Right lobe of liver (tissue), 4 donors: ENCODE data around the gene CNOT3.

Experiments used
- POLR2A ChIP-seq: fragments of 450-650 bp; IDR thresholded peaks from one replicate; pipeline ENCODE4 v1.6.1; 2017; ENCODE audit warnings: antibody characterized with exemption, mild to moderate bottlenecking
- TF ChIP-seq, protein P1 (sequence below), 4 donors: fragments of 200-600 bp in 3 of 4; fragments of 450-650 bp in 1 of 4; IDR thresholded peaks; one replicate each; pipeline versions ENCODE4 v1.5.1 to v1.8.0; 2016 to 2022; ENCODE audit warnings: antibody characterized with exemption in 4 of 4, mild to moderate bottlenecking in 2 of 4
- donor health status: DM: no; HTN: no; CAD: no.
- donor health status: DM: no; HTN: no; CAD: no.
- donor health status: DM: no; HTN: yes; CAD: no.

DNA sequence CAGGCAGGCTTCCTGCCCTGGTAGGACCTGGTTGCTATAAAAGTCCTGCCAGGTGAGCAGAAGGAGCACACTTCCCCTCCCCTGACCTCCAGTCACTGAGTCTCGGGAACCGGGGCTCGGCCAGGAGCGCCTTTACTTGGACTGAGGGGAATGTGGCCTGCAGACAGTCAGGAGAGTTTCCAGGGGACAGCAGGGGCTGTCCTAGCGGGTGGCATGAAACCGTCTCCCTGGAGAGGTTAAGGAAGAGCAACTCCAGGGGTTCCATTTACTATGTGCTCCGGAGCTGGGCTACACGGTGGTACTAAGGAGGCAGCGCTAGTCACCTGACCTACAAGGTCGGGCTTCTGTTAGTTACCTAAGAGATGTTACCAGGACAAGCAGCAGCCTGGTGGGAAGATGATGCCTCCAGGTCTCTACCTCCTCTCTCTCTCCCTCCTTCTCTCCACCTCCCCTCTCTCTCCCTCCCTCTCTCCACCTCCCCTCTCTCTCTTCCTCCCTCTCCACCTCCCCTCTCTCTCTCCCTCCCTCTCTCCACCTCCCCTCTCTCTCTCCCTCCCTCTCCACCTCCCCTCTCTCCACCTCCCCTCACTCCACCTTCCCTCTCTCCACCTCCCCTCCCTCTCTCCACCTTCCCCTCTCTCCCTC, 4.1 kb upstream of the CNOT3 start:
- TF ChIP-seq, protein P1, sequence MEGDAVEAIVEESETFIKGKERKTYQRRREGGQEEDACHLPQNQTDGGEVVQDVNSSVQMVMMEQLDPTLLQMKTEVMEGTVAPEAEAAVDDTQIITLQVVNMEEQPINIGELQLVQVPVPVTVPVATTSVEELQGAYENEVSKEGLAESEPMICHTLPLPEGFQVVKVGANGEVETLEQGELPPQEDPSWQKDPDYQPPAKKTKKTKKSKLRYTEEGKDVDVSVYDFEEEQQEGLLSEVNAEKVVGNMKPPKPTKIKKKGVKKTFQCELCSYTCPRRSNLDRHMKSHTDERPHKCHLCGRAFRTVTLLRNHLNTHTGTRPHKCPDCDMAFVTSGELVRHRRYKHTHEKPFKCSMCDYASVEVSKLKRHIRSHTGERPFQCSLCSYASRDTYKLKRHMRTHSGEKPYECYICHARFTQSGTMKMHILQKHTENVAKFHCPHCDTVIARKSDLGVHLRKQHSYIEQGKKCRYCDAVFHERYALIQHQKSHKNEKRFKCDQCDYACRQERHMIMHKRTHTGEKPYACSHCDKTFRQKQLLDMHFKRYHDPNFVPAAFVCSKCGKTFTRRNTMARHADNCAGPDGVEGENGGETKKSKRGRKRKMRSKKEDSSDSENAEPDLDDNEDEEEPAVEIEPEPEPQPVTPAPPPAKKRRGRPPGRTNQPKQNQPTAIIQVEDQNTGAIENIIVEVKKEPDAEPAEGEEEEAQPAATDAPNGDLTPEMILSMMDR (IDR thresholded peaks at IDR 0.05): no peak
- TF ChIP-seq POLR2A: no peak
